ENCODE results near the gene ATP11A.

The ATP11A gene

GRCh38 chr13:112770504-112770903, 80.7 kb downstream of the ATP11A start:
- no peak for FAIRE-seq
- no peak for TF ChIP-seq CTCF (IDR thresholded peaks at IDR 0.05; ENCODE audit: insufficient read depth, missing control alignments)
- no peak for DNase-seq (ENCODE audit: insufficient read length, low spot score)

GRCh38 chr13:112771139-112771876, 81.5 kb downstream of the ATP11A start:
- no peak for DNase-seq (ENCODE audit: insufficient read length, low spot score)
- no peak for TF ChIP-seq CTCF (IDR thresholded peaks at IDR 0.05; ENCODE audit: insufficient read depth, missing control alignments)
- FAIRE-seq, result no peak

GRCh38 chr13:112771877-112772538, 82.2 kb downstream of the ATP11A start:
- no peak for FAIRE-seq
- no peak for DNase-seq (ENCODE audit: insufficient read length, low spot score)
- TF ChIP-seq CTCF (IDR thresholded peaks at IDR 0.05; ENCODE audit: insufficient read depth, missing control alignments), result no peak

GRCh38 chr13:112772539-112772909, 82.7 kb downstream of the ATP11A start:
- TF ChIP-seq CTCF (IDR thresholded peaks at IDR 0.05; ENCODE audit: insufficient read depth, missing control alignments), result no peak
- FAIRE-seq, result no peak
- no peak for DNase-seq (ENCODE audit: insufficient read length, low spot score)

- no peak for TF ChIP-seq CTCF (IDR thresholded peaks at IDR 0.05; ENCODE audit: insufficient read depth, missing control alignments)
- FAIRE-seq (no peak), DNase-seq (ENCODE audit: insufficient read length, low spot score) (no peak)
These were observed 83.1 kb downstream of the ATP11A start for GRCh38 chr13:112772929-112773328.

- DNase-seq (ENCODE audit: insufficient read length, low spot score), result peak; percentile 13
- no peak for FAIRE-seq
- TF ChIP-seq CTCF (IDR thresholded peaks at IDR 0.05; ENCODE audit: insufficient read depth, missing control alignments), result no peak
These were observed 84.0 kb downstream of the ATP11A start for GRCh38 chr13:112773601-112774447.
